SW480 (cell line): Measurements from ENCODE around the gene ANGPT4.

Source experiments
- DNase-seq: peaks from one replicate; pipeline ENCODE4 v3.0.0-alpha.2; 2016; ENCODE audit warnings: low spot score

Gene ANGPT4

GRCh38 chr20:916125-916799, at the start of gene ANGPT4:
Gene ANGPT4, minus strand, starts transcription at chr20:916334. Its CDS starts 120 bp downstream, at chr20:916214.
- DNase-seq = no peak

- no peak for DNase-seq
Observed at GRCh38 chr20:963795-964194, 47.7 kb upstream of the ANGPT4 start.

DNA sequence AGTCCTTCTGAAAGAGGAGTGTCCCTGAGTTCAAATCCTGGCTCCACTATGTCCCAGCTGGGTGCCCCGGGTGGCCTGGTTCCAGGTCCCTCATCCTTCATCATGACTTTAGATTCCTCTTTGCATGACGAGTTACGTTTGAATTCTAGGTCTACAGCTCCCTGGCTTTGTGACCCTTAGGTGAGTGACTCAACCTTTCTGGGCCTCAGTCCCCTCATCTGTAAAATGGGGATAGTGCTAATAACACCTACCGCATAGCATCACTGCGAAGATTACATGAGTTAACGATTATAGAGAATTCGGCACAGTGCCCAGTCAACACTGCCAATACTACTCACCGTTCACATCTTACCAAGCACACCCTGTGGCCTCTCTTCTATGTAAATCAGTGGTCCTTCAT, 46.5 kb upstream of the ANGPT4 start:
- no peak for DNase-seq

- no peak for DNase-seq
Observed at GRCh38 chr20:962223-962622, 46.1 kb upstream of the ANGPT4 start.

DNA sequence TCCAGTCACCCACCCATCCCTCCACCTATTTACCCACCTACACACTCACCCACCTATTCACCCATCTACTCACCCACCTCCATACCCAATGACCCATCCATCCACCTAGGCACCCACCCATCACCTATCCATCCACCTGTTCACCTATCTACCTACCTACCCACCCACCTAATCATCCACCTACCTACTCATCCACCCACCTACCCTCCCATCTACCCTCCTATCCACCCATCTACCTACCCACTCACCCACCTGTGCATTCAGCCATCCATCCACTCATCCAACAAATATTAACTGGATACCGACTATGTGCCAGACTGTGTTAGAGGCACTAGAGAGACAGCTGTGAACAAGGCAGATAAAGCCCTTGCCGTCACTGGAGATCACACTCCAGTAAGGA, 45.6 kb upstream of the ANGPT4 start:
- no peak for DNase-seq

DNA sequence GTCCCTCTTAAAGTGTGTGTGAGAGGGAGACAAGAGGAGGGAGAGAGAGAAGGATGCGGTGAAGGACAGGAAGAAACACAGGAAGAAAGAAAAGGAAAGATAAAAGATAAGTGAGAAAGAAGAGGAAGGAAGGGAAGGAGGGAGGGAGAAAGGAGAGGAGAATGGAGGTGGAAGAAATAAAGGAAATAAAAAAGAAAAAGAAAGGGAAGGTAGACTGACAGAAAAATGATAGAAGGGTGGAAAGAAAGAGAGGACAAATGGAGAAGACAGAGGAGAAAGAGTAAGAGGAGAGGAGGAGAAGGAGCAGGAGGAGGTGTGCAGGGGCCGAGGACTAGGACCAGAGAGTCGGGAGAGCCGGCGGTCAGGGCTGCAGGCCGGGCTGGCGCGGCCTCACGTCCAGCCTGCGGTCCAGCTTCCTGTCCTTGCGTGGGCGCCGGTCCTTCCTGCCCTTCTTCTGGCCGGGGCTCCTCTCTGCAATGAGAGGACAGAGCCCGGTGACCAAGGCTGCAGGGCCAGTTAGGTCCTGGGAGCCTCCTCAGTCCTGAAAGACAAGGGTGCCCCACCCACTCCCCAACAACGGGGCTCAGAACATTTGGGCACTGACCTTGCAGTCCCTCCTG, 44.0 kb upstream of the ANGPT4 start:
- no peak for DNase-seq

DNA sequence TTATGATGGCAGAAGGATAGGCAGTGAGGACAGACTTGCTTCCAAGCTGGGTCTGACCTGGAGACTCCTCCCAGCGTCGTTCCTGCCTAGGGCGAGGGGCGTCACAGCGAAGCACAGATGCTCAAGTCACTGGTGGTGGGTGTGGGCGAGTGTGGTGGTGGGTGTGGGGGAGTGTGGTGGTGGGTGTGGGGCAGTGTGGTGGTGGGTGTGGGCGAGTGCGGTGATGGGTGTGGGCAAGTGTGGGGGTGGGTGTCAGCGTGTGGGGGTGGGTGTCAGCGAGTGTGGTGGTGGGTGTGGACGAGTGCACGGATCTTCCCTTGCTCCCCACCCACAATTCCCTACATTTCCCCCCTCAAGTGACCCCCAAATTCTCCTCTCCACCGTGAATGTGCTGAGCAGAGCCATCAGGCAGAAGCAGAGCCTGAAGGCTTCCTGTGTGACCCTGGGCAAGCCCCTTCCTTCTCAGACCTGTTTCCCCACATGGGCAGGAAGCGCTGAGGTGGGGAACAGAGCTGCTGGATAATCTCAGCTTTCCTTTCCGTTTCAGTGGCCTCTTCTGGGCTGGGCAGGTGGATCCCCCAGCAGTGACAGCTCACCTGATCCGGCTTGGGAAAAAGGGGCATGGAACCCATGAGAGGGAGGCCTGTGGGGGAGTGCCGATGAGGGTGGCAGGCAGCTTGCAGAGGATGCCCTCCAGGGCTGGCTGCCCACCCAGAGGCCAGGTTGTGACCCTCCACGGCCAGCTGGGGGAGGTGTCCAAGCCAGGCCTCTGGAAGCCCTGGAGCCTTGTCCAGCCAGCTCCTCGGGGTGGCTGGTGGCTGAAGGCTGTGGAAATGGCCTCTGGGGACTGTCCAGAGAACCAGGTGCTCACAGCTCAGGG, 43.0 kb upstream of the ANGPT4 start:
- no peak for DNase-seq

- DNase-seq = no peak
Observed at GRCh38 chr20:957544-957943, 41.4 kb upstream of the ANGPT4 start.

DNA sequence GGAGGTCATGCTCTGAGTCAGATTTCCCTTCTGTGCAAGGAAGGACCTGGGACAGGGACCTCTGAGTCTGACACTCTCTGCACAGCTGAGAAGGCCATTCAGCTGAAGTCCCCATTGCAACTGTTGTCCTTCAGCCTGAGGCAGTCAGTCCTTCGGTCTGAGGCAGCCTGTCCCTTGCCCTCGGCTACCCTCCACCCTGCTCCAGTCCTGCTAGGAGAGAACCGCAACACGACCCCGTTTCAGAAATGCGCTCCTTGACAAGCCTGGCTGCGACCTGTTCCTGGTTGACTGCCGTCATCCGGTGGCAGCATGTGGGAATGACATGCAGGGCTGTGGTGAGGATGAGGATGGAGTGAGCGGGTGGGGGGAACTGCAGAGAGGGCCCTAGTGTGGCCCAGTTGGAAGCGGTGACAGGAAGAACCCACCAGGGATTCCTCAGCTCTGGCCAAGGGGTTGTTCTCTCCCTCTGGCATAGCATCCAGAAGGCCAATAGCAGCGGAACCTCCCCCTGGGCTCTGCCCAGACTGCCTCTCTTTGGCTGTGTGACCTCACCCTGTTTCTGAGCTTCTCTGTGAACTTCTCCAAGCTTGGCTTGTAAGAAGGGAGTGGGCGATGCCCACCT, 40.3 kb upstream of the ANGPT4 start:
- DNase-seq = peak; percentile 64

GRCh38 chr20:955656-956055, 39.5 kb upstream of the ANGPT4 start:
- DNase-seq = no peak

DNA sequence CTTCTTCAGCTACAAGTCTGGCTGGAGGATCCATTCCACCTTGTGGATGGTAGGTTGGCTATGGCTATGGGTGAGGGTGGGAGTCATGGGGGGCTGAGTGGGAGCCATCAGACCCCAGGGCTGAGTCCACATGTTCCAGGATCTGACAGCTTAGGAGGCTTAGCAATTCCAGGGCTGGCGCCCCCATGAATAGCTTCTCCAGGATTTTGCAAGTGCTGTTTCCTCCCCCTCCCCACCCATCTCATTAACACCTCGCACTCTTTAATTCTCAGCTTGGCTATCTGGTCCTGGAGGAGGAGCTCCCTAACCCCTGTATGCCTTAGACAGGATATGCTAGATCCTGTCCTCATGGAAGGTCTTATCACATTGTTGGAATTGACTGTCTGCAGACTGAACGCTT, 39.0 kb upstream of the ANGPT4 start:
- no peak for DNase-seq

DNA sequence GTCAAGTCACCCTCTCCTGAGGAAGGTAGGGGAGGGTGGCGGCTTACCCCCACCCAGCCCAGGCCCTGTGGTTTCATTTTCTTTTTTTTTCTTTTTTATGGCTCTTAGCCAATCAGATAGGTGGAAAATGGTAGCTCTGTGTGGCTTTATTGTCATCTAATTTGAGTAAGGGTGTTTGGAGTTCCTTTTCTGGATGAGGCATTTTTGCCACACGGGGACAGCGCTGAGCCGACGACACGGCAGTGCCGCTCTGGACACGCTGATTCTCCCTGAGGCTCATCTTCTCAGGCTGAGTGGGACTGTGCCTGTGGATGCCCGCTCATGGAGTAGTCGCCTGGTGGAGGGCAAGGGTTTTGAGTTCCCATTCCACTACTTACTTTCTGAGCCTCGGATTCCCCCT, 37.6 kb upstream of the ANGPT4 start:
- peak; percentile 33 for DNase-seq

DNA sequence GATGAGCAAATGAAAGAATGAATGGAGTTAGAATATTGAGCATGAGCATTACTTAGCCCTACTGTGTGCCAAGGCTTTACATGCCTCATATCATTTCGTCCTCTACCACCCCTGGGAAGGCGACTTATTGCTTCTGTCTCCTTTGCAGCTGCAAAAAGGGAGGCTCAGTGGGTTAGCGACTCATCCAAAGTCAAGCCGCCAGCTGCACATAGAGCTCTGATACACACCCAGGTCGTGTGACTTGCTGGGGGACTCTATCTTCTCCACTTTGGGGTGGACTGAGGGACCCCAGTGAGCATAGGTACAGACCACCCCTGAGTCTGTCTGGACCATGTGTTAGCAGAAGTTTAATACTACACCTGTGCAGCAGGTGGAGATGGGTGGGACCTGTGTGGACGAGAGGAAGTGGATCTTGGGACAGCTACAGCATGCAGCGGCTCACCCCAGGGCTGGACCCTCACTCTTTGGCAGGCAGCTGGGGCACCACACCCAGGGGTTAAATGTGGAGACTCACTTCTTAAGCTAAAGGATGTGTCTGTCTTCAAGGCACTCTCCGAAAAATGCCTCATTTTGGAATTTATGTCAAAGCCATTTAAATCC, 36.2 kb upstream of the ANGPT4 start:
- no peak for DNase-seq

DNA sequence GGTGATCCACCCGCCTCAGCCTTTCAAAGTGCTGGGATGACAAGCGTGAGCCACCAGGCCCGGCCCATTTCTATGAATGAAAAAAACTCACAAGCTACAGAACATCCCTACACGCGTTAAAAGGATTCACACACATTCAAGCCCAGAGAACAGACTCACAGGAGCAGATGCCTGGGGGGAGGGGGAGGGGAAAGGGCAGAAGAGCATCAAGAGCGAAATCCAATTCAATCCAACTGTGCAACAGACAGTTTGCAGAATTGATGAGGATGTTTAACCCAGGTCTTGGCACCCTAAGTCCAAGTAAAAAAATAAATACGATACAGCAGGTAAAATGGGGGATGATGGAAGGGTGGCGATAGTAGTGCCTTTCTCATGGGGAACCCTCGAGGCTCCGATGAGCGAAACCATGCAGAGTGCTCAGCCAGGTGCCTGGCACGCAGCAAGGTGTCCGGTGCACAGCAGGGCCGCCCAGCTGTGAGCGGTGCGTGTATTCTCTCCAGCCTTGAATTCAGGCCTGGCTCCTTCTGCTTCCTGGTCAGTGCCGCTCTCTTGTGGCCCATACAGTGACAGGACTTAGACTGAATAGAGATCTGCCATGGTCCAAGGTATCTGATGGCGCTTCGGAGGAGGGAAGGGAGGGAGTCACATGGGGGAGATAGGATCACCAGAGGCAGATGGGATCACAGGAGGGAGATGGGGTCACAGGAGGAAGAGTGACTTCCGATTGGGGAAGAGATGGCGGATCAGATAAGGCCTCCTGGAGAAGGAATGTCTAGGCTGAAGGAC, 35.4 kb upstream of the ANGPT4 start:
- DNase-seq = no peak

- no peak for DNase-seq
Observed at GRCh38 chr20:949717-950116, 33.6 kb upstream of the ANGPT4 start.

DNA sequence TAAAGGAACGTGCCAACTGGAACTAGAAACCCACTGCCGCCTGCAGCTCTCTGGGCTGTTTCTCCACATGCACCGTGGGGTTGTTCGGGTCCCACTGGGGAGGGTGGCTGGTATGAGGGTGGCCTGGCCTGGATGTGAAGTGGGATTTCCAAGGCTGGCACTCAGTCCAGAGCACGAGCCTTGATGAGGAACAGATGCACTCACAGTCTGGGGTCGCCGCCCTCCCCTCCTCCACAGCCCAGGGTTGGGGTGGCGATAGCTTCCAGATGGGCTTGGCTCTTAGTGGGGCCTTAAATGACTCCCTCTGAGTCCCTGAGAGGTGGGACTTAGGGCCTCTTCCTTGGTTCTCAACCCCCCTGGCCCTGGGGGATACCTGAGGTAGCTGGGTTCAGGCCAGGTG, 30.7 kb upstream of the ANGPT4 start:
- no peak for DNase-seq

DNA sequence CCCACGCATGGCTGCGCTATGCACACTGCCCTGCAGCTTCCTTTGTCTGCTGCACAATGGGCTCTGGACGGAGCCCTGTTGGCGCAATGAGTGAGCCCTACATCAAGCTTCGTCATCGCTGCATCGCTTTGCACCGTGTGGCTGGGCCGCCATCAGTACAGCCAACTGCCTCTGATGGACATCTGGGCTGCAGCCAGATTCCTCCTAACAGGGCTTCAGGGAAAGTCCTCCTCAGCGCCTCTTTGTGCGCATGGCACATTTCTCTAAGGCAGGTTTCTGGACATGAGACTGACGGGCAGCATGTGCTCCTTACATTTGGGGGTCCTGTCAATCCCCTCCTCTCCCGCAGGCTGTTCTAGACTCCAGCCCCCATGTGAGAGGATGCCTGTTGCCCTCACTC, 29.7 kb upstream of the ANGPT4 start:
- no peak for DNase-seq

DNA sequence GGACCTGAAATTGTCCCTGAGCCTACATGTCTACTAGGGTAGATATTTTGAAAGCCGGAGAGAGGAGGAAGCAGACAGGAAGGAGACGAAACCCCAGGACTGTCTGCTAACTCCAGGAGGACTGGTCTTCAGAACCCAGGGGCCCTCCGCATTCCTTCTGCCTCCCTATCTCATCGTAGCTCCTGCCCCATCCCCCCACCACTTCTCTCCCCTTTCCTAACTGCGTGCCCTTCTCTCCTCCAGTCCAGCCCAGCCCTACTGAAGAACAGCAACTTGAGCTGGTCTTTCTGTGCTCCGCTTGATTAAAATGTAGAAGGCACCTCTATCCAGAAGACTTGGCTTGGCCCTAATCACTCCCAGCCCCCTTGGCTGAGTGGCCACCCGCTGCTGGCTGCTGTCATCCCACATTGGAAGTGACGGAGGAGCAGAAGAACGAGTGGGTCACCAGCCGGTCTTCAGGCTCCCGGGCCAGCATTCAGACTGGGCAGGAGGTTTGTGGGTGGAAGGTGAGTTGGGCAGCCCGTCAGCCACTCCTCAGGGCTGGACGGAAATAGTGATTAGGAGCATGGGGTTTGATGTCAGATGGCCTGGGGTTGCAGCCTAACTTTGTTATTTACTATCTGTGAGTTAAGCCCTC, 28.8 kb upstream of the ANGPT4 start:
- no peak for DNase-seq

DNA sequence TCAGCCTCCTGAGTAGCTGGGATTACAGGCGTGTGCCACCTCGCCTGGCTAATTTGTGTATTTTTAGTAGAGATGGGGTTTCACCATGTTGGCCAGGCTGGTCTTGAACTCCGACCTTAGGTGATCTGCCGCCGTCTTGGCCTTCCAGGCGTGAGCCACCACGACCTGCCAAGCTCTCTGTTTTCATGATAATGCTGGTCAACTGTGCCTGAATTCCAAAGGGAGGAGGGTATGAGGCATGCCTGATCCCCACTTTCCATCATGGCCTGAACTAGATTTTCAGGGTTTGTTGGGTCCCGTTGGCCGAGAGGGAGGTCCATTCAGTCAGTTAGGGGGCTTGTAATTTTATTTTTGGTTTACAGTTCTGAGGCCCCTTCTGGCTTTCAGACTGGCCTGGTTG, 28.0 kb upstream of the ANGPT4 start:
- no peak for DNase-seq

- no peak for DNase-seq
Observed at GRCh38 chr20:942611-943010, 26.5 kb upstream of the ANGPT4 start.

DNA sequence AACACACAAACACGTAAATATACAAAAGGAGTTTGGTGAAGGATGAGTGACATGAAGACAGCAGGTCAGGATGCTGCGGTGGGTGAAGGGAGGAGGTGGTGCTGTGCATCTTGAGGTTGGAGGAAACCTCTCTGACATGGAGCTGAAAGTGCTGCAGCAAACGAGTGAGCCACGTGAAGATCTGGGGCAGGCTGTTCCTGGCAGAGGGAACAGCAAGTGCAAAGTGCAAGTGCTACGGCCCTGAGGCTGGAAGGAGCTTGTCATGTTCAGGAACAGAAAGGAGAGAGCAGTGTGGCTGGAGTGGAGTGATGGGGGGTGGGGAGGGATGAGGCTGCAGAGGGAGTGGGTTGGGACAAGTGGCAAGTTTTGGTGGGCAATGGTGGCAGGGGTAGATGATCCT, 24.8 kb upstream of the ANGPT4 start:
- DNase-seq = no peak
